Tongue (tissue), 2 donors: ENCODE measurements around the gene ABCA1. TPM values are rescaled to one million over a fixed set of nuclear protein-coding genes. Genes with fewer than 3 reads are reported as not detected.

Source experiments
- DNase-seq: peaks from one replicate; pipeline ENCODE4 v3.0.0-alpha.2; 2015
- total RNA-seq: library from RNA; depleted of rRNA; stranded (reverse); fragments of >200 nt; gene quantifications from one replicate; pipeline ENCODE4 v1.2.3, GENCODE V29; 2014

Gene ABCA1
- total RNA-seq, 1 donor from 2014 or later, result 23.6 TPM

DNA sequence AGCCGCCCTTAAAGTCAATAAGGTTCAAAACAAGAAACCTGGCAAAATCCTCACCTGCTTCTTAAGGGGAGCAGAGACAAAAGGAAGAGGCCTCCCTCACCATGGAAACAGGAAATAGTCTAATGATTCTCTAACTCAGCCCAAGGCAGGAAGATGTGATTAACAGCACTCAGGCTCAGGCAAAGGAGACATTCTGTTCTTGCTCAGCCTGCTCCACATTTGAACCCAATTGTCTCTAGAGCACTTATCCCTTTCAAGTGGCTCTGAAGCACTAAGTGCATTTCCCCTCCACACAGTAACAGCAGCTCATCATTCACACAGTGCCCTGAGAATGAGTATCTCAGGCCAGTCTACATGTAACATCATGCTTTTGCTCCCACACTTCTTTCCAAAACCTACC is 91.7 kb downstream of the ABCA1 start:
- peak; percentile 66 for DNase-seq

- DNase-seq, result no peak
Measured at GRCh38 chr9:104835161-104835560, 92.8 kb downstream of the ABCA1 start.

GRCh38 chr9:104833696-104834095 is 94.3 kb downstream of the ABCA1 start:
- DNase-seq, result peak; percentile 31

DNA sequence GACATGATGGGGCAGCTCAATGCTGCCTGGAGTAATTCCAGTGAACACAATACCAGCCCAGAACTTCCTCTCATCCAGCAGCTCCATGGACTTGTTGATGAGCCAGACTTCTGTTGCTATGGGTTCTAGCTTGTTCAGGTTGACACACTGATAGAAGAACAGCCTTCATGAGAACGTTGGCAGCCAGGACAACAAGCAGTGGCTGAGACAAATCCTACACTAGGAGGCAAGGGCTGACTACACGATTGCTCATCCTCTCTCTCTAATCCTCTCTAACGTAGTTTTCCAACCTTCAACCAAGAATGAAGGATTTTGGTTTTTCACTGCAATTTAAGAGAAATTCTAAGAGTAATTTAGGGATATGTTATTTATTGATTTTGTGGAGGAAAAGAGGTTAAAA is 96.3 kb downstream of the ABCA1 start:
- DNase-seq, result no peak

GRCh38 chr9:104826911-104827310 is 101.0 kb downstream of the ABCA1 start:
- DNase-seq, result no peak

DNA sequence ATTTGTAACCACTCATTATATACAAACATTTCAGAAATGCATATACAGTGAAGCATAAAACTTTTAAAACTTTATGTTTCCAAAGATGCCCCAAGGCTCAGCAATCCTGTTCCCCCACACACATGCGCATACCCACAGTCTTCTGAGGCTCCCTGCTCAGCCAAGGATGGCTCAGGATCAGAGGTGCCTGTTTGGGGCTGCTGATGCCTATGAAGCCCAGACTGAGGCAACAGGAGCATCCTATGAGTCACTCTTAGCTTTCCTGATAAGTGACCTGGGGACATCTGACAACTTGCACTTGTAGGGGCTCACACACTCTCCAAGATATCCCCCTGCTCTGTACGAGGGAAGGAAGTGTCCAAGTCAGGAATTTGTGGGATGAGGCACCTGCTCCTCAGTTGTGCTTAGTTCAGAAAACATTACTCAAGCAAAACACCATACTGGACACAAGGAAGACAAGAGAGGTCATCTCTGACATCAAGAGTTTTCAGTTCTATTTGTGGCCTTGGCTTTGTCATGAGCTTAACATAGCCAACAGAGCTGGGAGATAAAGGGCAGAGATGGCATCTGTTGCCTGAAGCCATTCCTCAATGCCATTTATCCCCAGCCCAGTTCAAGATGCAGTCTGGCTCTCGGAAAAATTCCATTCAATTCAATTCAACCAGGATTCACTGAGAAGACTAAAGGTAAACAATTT is 101.7 kb downstream of the ABCA1 start:
- DNase-seq, result no peak

GRCh38 chr9:104820336-104820735 is 107.6 kb downstream of the ABCA1 start:
- no peak for DNase-seq

DNA sequence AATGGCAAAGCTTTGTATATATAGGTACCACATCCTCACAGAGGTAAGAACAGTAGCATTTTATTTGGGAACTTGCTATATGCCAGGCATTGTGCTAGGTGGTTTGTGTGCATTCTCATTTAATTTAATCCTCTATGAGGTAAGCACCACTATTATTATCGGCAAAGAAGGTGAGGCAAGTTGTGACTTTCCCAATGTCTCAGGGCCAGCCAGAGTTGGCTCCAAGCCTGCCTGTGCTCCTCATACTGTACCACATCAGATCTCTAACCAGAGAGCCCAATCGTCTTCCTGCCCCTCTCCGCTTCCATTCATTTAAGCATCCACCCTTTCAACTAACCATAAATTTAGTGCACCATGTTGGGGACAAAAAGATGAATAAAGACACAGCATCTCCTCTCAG is 108.9 kb downstream of the ABCA1 start:
- DNase-seq, result no peak

GRCh38 chr9:104817437-104817836 is 110.5 kb downstream of the ABCA1 start:
- DNase-seq, result no peak

GRCh38 chr9:104815851-104816565 is 111.9 kb downstream of the ABCA1 start:
- DNase-seq, result no peak

DNA sequence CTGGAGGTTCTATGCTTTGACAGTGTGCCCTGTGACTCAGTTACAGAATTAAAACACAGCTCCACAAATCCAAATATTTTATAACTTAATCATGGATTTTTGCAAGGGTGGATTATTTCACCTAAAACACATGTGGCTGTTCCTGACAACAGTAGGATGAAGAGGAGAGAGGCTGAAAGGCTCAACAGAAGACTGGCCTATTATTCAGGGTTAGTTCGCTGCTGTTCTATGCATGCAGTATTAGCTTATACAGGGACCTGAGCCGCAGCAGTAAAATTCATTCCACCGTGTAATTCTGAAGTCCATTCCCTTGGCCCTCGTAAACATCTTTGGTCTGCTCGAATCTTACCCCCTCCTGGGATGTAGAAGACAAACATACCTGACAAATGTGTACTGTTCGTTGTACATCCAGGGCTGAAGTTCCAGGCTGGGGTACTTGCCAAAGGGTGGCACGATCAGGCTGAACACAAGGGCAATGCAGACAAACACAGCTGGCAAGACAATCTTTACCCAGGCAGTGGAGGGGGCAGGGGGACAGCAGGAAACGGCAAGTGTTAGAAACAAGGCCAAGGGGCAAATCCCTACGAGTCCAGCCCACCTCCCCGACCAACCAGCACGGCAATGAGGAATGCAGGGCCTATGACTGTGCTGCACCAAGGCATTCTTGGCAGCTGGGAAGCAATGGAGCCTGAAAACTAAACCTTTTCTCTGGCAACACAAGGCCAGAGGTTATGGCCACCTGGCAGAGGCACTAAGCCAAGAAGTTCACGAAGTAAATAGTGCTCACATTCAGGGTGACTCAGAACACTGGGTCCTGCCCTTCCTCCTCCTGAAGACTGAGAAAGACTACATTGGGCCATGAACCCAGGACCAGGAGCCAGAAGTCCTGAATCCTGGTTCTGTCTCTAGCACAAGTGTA is 117.3 kb downstream of the ABCA1 start:
- no peak for DNase-seq

GRCh38 chr9:104808035-104808614 is 119.8 kb downstream of the ABCA1 start:
- DNase-seq, result peak; percentile 71

DNA sequence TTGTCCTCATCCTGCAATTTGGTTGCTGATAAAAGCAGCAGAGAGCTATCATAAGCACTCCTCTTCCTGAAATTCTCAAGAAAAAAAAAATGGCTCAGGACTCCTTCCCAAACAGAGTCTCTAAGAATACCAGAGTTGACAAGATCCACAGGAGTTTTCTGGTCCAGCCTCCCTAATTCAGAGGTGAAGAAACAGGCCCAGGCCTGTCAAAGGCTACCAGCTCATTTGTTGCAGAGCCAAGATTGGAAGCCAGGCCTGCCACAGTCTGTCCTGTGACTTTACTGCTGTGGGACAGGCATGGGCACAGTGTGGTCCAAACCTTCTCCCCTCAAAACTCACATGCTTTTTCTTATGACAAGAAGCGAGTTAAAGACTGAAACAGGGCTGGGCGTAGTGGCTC is 122.5 kb downstream of the ABCA1 start:
- no peak for DNase-seq

GRCh38 chr9:104802906-104803305 is 125.0 kb downstream of the ABCA1 start:
- DNase-seq, result no peak

DNA sequence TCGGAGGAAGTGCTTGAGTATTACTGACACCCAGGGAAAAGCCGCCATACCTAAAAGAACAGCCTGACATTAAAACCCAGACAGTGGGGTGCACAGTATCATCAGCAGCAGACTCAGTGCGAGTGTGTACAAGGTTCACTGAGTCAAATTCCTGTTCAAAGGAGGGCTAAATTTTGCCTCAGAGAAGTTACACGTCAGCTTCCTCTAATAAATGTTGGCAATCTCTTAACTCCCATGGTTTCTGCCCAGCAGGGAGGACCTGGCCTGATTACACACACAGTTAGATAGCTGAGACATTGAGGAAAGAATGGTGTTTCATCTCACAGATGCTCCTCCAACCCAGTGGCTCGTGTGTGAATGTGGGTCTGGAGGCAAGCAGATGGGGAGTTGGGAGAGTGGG is 125.8 kb downstream of the ABCA1 start:
- DNase-seq, result no peak

GRCh38 chr9:104800068-104800785 is 127.7 kb downstream of the ABCA1 start:
- DNase-seq, result no peak

DNA sequence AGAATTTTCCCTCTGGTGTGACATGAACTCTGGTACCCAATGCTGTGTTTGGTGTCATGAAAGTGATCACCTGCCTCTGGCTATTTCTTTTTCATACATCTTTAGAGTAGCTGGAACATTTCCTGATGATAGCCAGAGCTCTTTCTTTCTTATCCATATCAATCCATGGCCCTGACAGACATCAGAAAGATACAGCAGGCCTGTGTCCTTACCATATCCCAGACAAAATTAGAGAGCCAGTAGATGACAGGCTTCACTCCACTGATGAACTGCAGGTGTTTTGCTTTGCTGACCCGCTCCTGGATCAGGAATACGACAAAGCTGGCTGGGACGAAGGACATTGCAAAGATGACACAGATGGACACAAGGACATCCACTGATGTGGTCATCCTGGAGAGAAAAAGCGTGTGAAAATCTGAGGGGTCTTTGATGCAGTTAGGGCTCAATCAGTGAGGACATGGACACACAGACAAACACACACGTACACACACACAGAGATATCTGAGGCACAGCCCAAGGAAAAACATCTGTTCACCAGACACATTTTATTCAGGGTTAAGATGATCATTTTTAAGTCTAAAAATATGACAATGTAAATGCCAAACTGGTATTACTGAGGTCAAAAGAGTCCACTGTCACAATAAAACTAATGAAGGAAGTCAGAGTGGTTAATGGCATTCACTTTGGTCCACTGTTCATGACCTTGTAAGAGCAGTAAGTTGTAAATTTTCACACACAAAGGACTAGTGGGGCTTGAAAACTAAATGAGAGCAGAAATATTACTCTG is 129.6 kb downstream of the ABCA1 start:
- no peak for DNase-seq

- DNase-seq, result no peak
Measured at GRCh38 chr9:104795857-104796256, 132.1 kb downstream of the ABCA1 start.

DNA sequence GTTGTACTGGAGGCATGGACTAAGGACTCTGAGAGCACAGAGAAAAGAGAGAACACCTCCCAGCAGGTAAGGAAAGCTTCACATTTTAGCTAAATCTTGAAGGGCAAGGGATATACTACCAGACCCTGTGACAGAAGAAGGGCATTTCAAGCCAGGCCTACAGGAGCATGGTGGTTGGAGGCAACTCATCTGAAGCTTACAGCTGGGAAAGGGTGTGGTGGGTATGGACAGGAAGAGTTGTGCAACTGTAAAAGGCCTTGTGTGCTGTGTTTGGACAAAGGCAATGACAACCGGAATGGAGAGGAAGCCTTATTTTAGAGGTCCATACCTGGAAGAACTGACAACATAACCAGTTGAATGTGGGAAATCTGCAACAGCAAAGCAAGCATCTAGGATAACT is 132.9 kb downstream of the ABCA1 start:
- DNase-seq, result no peak

GRCh38 chr9:104794070-104794469 is 133.9 kb downstream of the ABCA1 start:
- no peak for DNase-seq

- no peak for DNase-seq
Measured at GRCh38 chr9:104788251-104788650, 139.7 kb downstream of the ABCA1 start.
